SIG-M5 (cell line): ENCODE data around the gene ADGRE1.
A peak's percentile ranks its signal among the peaks of the same experiment; 100 is the strongest.

Experiments used
- DNase-seq: peaks from one replicate; lab custom pipeline; 2025; lab: John Stamatoyannopoulos, UW

The ADGRE1 gene

GRCh38 chr19:6958791-6959190, 71.4 kb downstream of the ADGRE1 start:
- no peak for DNase-seq

GRCh38 chr19:6963244-6963852, 76.0 kb downstream of the ADGRE1 start:
- no peak for DNase-seq

- no peak for DNase-seq
Observed at GRCh38 chr19:6963937-6964336, 76.6 kb downstream of the ADGRE1 start.

GRCh38 chr19:6967967-6968366, 80.6 kb downstream of the ADGRE1 start:
- no peak for DNase-seq

- DNase-seq: no peak
Observed at GRCh38 chr19:6969490-6969889, 82.1 kb downstream of the ADGRE1 start.

- DNase-seq: peak; percentile 41
Observed at GRCh38 chr19:6970021-6970420, 82.6 kb downstream of the ADGRE1 start.

GRCh38 chr19:6970443-6970842, 83.1 kb downstream of the ADGRE1 start:
- DNase-seq: no peak

- DNase-seq: no peak
Observed at GRCh38 chr19:6971366-6971765, 84.0 kb downstream of the ADGRE1 start.

- DNase-seq: no peak
Observed at GRCh38 chr19:6976197-6976596, 88.8 kb downstream of the ADGRE1 start.

GRCh38 chr19:6979399-6979798, 92.0 kb downstream of the ADGRE1 start:
- DNase-seq: no peak

- DNase-seq: no peak
Observed at GRCh38 chr19:6983448-6983847, 96.1 kb downstream of the ADGRE1 start.

- peak; percentile 63 for DNase-seq
Observed at GRCh38 chr19:6987850-6988249, 100.5 kb downstream of the ADGRE1 start.

GRCh38 chr19:6988257-6988656, 100.9 kb downstream of the ADGRE1 start:
- DNase-seq: no peak
